ENCODE data around the gene DHX58.
A peak's percentile ranks its signal among the peaks of the same experiment; 100 is the strongest.

DHX58 gene

GRCh38 chr17:42101513-42102292, 10.8 kb downstream of the DHX58 start:
- TF ChIP-seq REST (IDR thresholded peaks at IDR 0.05; ENCODE audit: low read depth) (no peak), RAD21 (IDR thresholded peaks at IDR 0.05; ENCODE audit: low read depth) (peak; percentile 96), TEAD4 (IDR thresholded peaks at IDR 0.05) (no peak), CEBPB (IDR thresholded peaks at IDR 0.05) (no peak), YY1 (IDR thresholded peaks at IDR 0.05; ENCODE audit: low read depth) (no peak), TCF12 (IDR thresholded peaks at IDR 0.05; ENCODE audit: low read depth) (no peak), ZBTB7A (IDR thresholded peaks at IDR 0.05; ENCODE audit: low read depth) (peak; percentile 56; the same call in 1 of the 2 replicates), EGR1 (IDR thresholded peaks at IDR 0.05) (no peak), MAX (IDR thresholded peaks at IDR 0.05) (peak; percentile 37; the same call in 1 of the 2 replicates), CREB1 (IDR thresholded peaks at IDR 0.05; ENCODE audit: low read depth) (no peak), EP300 (IDR thresholded peaks at IDR 0.05; ENCODE audit: borderline replicate concordance) (no peak)

GRCh38 chr17:42098730-42099399, 13.6 kb downstream of the DHX58 start:
- TF ChIP-seq FOXM1 (IDR thresholded peaks at IDR 0.05; ENCODE audit: borderline replicate concordance, low read depth) (no peak), REST (IDR thresholded peaks at IDR 0.05; ENCODE audit: low read depth) (no peak), CEBPB (IDR thresholded peaks at IDR 0.05) (no peak)

- TF ChIP-seq YY1 (IDR thresholded peaks at IDR 0.05; ENCODE audit: low read depth) (no peak), MAX (IDR thresholded peaks at IDR 0.05) (peak; percentile 85)
Observed at GRCh38 chr17:42097691-42098631, 14.6 kb downstream of the DHX58 start, which contains the start of gene ZNF385C. TSS of gene ZNF385C (minus strand) at chr17:42098473. CDS start at chr17:42063056, 35,417 bp downstream.

GRCh38 chr17:42096360-42097111, 16.0 kb downstream of the DHX58 start:
- TF ChIP-seq NFIC (IDR thresholded peaks at IDR 0.05) (no peak), TAF1 (IDR thresholded peaks at IDR 0.05; ENCODE audit: low read depth) (no peak), CEBPB (IDR thresholded peaks at IDR 0.05) (no peak), RAD21 (IDR thresholded peaks at IDR 0.05; ENCODE audit: low read depth) (no peak), MAX (IDR thresholded peaks at IDR 0.05) (no peak), TEAD4 (IDR thresholded peaks at IDR 0.05) (no peak), YY1 (IDR thresholded peaks at IDR 0.05; ENCODE audit: low read depth) (no peak), USF1 (IDR thresholded peaks at IDR 0.05) (no peak), REST (IDR thresholded peaks at IDR 0.05; ENCODE audit: low read depth) (no peak), TCF12 (IDR thresholded peaks at IDR 0.05; ENCODE audit: low read depth) (no peak)
